Stimulated activated CD4-positive, alpha-beta T cell treated with anti-CD3 and anti-CD28 coated beads, Interleukin-2, amount 100 ng/mL, for 48 hours (primary cell): ENCODE data around the gene KCTD5.

Experiments used
- DNase-seq, 2 donors: peaks; one replicate each; pipeline ENCODE4 v3.0.0-alpha.2; 2020

Gene KCTD5

GRCh38 chr16:2752850-2753732 is 70.8 kb downstream of the KCTD5 start:
- DNase-seq, result peak in 1 of 2 donors; percentile 59

DNA sequence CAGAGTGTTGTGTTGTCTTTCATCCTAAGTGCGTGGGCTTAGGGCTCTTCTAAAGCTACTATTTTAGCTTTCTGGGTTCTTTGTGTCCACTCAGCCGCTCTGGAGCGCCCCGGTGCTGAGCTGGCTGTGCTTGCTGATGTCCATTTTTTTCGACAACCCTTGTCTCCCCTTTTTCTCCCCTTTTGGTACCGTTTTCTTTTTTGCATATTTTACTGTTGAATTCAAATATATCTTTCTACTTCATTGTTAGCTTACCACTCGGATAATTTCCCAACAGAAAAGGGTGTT is 71.4 kb downstream of the KCTD5 start:
- no peak for DNase-seq

- DNase-seq, result no peak
Measured at GRCh38 chr16:2755158-2755557, 72.8 kb downstream of the KCTD5 start.

DNA sequence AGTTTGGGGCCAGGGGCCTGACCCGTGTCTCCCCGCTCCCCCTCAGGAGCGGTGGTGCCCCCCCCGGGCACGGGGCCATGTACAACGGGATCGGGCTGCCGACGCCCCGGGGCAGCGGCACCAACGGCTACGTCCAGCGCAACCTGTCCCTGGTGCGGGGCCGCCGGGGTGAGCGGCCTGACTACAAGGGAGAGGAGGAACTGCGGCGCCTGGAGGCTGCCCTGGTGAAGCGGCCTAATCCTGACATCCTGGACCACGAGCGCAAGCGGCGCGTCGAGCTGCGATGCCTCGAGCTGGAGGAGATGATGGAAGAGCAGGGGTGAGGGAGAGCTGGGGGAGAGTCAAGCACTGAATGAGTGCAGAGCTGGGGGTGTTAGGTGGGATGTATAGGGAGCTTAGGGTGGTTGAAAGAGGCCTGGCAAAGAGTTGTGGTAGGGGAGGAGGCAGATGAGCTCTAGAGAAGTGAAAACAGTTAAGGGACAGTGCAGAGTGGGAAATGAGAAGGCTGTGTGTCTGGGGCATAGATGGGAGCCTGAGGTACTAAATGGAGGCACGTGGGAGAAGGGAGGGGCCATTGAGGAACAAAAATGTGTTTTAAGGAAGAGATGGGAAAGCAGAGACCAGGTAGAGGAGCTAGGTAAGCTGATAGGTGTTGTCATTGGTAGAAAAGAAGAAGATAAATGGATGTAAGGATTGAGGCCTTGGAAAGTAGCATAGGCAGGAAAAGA is 74.1 kb downstream of the KCTD5 start:
- DNase-seq, result no peak

GRCh38 chr16:2757344-2757743 is 75.0 kb downstream of the KCTD5 start:
- no peak for DNase-seq
